ENCODE results near the gene HERC6.
"Not testable (repeated sequence)": the region's sequence is repeated elsewhere in the genome, so short reads cannot be mapped to it uniquely, and the experiment has no call there.

DNA sequence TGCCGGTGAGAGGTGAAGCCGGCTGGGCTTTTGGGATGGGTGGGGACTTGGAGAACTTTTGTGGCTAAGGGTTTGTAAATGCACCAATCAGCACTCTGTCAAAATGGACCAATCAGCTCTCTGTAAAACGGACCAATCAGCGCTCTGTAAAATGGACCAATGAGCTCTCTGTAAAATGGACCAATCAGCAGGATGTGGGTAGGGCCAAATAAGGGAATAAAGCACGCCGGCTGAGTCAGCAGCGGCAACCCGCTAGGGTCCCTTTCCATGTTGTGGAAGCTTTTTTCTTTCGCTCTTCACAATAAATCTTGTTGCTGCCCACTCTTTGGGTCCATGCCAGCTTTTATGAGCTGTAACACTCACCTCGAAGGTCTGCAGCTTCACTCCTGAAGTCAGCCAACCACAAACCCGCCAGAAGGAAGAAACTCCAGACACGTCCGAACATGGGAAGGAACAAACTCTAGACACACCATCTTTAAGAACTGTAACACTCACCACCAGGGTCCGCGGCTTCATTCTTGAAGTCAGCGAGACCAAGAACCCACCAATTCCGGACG is 17.4 kb upstream of the HERC6 start:
- TF ChIP-seq POLR2AphosphoS5 (IDR thresholded peaks at IDR 0.05; ENCODE audit: low read depth); EZH2phosphoT487 (IDR thresholded peaks at IDR 0.05; ENCODE audit: unreplicated experiment); JUNB (IDR thresholded peaks at IDR 0.05; ENCODE audit: unreplicated experiment); EZH2 (IDR thresholded peaks at IDR 0.05; ENCODE audit: low read depth, unreplicated experiment); CREB1 (CRISPR knock-in tag; IDR thresholded peaks at IDR 0.05; ENCODE audit: low read depth); STAT1 (IDR thresholded peaks at IDR 0.05; ENCODE audit: unreplicated experiment); ZNF114 (CRISPR knock-in tag; IDR thresholded peaks at IDR 0.05): not testable (repeated sequence)
- TF ChIP-seq, protein P1, sequence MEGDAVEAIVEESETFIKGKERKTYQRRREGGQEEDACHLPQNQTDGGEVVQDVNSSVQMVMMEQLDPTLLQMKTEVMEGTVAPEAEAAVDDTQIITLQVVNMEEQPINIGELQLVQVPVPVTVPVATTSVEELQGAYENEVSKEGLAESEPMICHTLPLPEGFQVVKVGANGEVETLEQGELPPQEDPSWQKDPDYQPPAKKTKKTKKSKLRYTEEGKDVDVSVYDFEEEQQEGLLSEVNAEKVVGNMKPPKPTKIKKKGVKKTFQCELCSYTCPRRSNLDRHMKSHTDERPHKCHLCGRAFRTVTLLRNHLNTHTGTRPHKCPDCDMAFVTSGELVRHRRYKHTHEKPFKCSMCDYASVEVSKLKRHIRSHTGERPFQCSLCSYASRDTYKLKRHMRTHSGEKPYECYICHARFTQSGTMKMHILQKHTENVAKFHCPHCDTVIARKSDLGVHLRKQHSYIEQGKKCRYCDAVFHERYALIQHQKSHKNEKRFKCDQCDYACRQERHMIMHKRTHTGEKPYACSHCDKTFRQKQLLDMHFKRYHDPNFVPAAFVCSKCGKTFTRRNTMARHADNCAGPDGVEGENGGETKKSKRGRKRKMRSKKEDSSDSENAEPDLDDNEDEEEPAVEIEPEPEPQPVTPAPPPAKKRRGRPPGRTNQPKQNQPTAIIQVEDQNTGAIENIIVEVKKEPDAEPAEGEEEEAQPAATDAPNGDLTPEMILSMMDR (conservative IDR thresholded peaks at IDR 0.05; ENCODE audit: low read depth in 2 of 2) = not testable (repeated sequence)
- TF ChIP-seq, protein P2, sequence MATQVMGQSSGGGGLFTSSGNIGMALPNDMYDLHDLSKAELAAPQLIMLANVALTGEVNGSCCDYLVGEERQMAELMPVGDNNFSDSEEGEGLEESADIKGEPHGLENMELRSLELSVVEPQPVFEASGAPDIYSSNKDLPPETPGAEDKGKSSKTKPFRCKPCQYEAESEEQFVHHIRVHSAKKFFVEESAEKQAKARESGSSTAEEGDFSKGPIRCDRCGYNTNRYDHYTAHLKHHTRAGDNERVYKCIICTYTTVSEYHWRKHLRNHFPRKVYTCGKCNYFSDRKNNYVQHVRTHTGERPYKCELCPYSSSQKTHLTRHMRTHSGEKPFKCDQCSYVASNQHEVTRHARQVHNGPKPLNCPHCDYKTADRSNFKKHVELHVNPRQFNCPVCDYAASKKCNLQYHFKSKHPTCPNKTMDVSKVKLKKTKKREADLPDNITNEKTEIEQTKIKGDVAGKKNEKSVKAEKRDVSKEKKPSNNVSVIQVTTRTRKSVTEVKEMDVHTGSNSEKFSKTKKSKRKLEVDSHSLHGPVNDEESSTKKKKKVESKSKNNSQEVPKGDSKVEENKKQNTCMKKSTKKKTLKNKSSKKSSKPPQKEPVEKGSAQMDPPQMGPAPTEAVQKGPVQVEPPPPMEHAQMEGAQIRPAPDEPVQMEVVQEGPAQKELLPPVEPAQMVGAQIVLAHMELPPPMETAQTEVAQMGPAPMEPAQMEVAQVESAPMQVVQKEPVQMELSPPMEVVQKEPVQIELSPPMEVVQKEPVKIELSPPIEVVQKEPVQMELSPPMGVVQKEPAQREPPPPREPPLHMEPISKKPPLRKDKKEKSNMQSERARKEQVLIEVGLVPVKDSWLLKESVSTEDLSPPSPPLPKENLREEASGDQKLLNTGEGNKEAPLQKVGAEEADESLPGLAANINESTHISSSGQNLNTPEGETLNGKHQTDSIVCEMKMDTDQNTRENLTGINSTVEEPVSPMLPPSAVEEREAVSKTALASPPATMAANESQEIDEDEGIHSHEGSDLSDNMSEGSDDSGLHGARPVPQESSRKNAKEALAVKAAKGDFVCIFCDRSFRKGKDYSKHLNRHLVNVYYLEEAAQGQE (IDR thresholded peaks at IDR 0.05; ENCODE audit: unreplicated experiment) = not testable (repeated sequence)
- TF ChIP-seq, protein P3, sequence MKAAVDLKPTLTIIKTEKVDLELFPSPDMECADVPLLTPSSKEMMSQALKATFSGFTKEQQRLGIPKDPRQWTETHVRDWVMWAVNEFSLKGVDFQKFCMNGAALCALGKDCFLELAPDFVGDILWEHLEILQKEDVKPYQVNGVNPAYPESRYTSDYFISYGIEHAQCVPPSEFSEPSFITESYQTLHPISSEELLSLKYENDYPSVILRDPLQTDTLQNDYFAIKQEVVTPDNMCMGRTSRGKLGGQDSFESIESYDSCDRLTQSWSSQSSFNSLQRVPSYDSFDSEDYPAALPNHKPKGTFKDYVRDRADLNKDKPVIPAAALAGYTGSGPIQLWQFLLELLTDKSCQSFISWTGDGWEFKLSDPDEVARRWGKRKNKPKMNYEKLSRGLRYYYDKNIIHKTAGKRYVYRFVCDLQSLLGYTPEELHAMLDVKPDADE (IDR thresholded peaks at IDR 0.05) = not testable (repeated sequence)
- TF ChIP-seq, protein P4, sequence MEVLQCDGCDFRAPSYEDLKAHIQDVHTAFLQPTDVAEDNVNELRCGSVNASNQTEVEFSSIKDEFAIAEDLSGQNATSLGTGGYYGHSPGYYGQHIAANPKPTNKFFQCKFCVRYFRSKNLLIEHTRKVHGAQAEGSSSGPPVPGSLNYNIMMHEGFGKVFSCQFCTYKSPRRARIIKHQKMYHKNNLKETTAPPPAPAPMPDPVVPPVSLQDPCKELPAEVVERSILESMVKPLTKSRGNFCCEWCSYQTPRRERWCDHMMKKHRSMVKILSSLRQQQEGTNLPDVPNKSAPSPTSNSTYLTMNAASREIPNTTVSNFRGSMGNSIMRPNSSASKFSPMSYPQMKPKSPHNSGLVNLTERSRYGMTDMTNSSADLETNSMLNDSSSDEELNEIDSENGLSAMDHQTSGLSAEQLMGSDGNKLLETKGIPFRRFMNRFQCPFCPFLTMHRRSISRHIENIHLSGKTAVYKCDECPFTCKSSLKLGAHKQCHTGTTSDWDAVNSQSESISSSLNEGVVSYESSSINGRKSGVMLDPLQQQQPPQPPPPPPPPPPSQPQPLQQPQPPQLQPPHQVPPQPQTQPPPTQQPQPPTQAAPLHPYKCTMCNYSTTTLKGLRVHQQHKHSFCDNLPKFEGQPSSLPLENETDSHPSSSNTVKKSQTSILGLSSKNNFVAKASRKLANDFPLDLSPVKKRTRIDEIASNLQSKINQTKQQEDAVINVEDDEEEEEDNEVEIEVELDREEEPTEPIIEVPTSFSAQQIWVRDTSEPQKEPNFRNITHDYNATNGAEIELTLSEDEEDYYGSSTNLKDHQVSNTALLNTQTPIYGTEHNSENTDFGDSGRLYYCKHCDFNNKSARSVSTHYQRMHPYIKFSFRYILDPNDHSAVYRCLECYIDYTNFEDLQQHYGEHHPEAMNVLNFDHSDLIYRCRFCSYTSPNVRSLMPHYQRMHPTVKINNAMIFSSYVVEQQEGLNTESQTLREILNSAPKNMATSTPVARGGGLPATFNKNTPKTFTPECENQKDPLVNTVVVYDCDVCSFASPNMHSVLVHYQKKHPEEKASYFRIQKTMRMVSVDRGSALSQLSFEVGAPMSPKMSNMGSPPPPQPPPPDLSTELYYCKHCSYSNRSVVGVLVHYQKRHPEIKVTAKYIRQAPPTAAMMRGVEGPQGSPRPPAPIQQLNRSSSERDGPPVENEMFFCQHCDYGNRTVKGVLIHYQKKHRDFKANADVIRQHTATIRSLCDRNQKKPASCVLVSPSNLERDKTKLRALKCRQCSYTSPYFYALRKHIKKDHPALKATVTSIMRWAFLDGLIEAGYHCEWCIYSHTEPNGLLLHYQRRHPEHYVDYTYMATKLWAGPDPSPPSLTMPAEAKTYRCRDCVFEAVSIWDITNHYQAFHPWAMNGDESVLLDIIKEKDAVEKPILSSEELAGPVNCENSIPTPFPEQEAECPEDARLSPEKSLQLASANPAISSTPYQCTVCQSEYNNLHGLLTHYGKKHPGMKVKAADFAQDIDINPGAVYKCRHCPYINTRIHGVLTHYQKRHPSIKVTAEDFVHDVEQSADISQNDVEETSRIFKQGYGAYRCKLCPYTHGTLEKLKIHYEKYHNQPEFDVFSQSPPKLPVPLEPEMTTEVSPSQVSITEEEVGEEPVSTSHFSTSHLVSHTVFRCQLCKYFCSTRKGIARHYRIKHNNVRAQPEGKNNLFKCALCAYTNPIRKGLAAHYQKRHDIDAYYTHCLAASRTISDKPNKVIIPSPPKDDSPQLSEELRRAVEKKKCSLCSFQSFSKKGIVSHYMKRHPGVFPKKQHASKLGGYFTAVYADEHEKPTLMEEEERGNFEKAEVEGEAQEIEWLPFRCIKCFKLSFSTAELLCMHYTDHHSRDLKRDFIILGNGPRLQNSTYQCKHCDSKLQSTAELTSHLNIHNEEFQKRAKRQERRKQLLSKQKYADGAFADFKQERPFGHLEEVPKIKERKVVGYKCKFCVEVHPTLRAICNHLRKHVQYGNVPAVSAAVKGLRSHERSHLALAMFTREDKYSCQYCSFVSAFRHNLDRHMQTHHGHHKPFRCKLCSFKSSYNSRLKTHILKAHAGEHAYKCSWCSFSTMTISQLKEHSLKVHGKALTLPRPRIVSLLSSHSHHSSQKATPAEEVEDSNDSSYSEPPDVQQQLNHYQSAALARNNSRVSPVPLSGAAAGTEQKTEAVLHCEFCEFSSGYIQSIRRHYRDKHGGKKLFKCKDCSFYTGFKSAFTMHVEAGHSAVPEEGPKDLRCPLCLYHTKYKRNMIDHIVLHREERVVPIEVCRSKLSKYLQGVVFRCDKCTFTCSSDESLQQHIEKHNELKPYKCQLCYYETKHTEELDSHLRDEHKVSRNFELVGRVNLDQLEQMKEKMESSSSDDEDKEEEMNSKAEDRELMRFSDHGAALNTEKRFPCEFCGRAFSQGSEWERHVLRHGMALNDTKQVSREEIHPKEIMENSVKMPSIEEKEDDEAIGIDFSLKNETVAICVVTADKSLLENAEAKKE (CRISPR knock-in tag; IDR thresholded peaks at IDR 0.05) = not testable (repeated sequence)
